ENCODE measurements around the gene SPARC.

Gene SPARC

GRCh38 chr5:151612689-151613427, 73.9 kb downstream of the SPARC start:
- no peak overlapping the region for H3K4me3 ChIP-seq (ENCODE audit: low read depth, low read length)
- in situ Hi-C loops (cut with HindIII; ENCODE audit: low sequenced_read_pairs): no loop called here
- no peak for DNase-seq (ENCODE audit: low read depth, low spot score)
- TF ChIP-seq CTCF (IDR thresholded peaks at IDR 0.05; ENCODE audit: low read depth, low read length): no peak

GRCh38 chr5:151611127-151611775, 75.5 kb downstream of the SPARC start:
- no peak for DNase-seq (ENCODE audit: low read depth, low spot score)
- no peak for TF ChIP-seq CTCF (IDR thresholded peaks at IDR 0.05; ENCODE audit: low read depth, low read length)
- in situ Hi-C loops (cut with HindIII; ENCODE audit: low sequenced_read_pairs): no loop called here
- no peak overlapping the region for H3K4me3 ChIP-seq (ENCODE audit: low read depth, low read length)

Measured in astrocyte of the spinal cord (primary cell).